HAP-1 (cell line): Measurements from ENCODE around the gene KCTD21.
A peak's percentile ranks its signal among the peaks of the same experiment; 100 is the strongest.
"Not testable (repeated sequence)": the region's sequence is repeated elsewhere in the genome, so short reads cannot be mapped to it uniquely, and the experiment has no call there.

Source experiments
- DNase-seq, 2 experiments: peaks; one replicate each; pipeline ENCODE4 v3.0.0-alpha.2; 2016 to 2020; ENCODE audit warnings: low spot score in 2 of 2
- H3K27me3 ChIP-seq: fragments of 250-450 bp; sonication (Bioruptor Pico); 2 replicates; pipeline ENCODE4 v1.5.1; 2020; ENCODE audit warnings: low read depth, mild to moderate bottlenecking, moderate library complexity
- H3K36me3 ChIP-seq: fragments of 250-450 bp; sonication (Bioruptor Pico); replicated peaks from 2 replicates; pipeline ENCODE4 v1.5.1; 2020; ENCODE audit warnings: mild to moderate bottlenecking
- H3K4me1 ChIP-seq: fragments of 250-450 bp; sonication (Bioruptor Pico); 2 replicates; pipeline ENCODE4 v1.5.1; 2020; ENCODE audit warnings: mild to moderate bottlenecking
- H3K4me3 ChIP-seq: fragments of 250-450 bp; sonication (Bioruptor Pico); 2 replicates; pipeline ENCODE4 v1.5.1; 2020; ENCODE audit warnings: mild to moderate bottlenecking, moderate library complexity
- H3K9me3 ChIP-seq: fragments of 250-450 bp; sonication (Bioruptor Pico); 2 replicates; pipeline ENCODE4 v1.5.1; 2020; ENCODE audit warnings: mild to moderate bottlenecking, moderate library complexity
- in situ Hi-C: fragments of 300-500 bp; cut with MboI; formaldehyde crosslinking; loops from 3 replicates; pipeline ENCODE4 v1.14.3; 2020; ENCODE audit warnings: low sequenced_read_pairs, inconsistent platforms, mixed read lengths

KCTD21 gene

GRCh38 chr11:78188286-78189173 lies at the start of gene KCTD21, which contains the start of gene USP35:
KCTD21 (minus strand) TSS chr11:78188626; CDS start chr11:78174554, 14,072 bp downstream.
USP35 (plus strand) TSS chr11:78188919; CDS start chr11:78196246, 7,327 bp downstream.
- peaks cover 4% of the 10 kb centered on the region for H3K4me1 ChIP-seq
- no peaks in the 10 kb centered on the region for H3K36me3 ChIP-seq
- peak within 1 kb of the TSS; percentile 82 for H3K4me3 ChIP-seq
- in situ Hi-C loops, result no loop called here
- no peaks in the 10 kb centered on the region for H3K27me3 ChIP-seq
- DNase-seq, result peak; percentile 91 to 98
- H3K9me3 ChIP-seq, result no peaks in the 10 kb centered on the region

GRCh38 chr11:78237293-78238046 lies 49.0 kb upstream of the KCTD21 start:
- Histone ChIP-seq H3K36me3 (no peaks in the 10 kb centered on the region), H3K4me1 (no peaks in the 10 kb centered on the region), H3K27me3 (no peaks in the 10 kb centered on the region), H3K4me3 (no peak overlapping the region), H3K9me3 (0 out of 2 replicates have a peak, but pooled peaks cover 2% of the 10 kb centered on the region)
- in situ Hi-C loops, result no loop called here
- DNase-seq, result no peak

- no peak for DNase-seq
- in situ Hi-C loops, result no loop called here
- H3K36me3 ChIP-seq, result no peaks in the 10 kb centered on the region
- no peaks in the 10 kb centered on the region for H3K9me3 ChIP-seq
- H3K27me3 ChIP-seq, result no peaks in the 10 kb centered on the region
- H3K4me3 ChIP-seq, result no peak overlapping the region
- H3K4me1 ChIP-seq, result no peaks in the 10 kb centered on the region
These were observed 45.6 kb upstream of the KCTD21 start for GRCh38 chr11:78234006-78234405.

GRCh38 chr11:78233046-78233445 lies 44.6 kb upstream of the KCTD21 start:
- H3K36me3 ChIP-seq, H3K9me3 ChIP-seq, DNase-seq, in situ Hi-C loops, H3K27me3 ChIP-seq, H3K4me1 ChIP-seq, H3K4me3 ChIP-seq: not testable (repeated sequence)

- in situ Hi-C loops, result no loop called here
- Histone ChIP-seq H3K27me3 (no peaks in the 10 kb centered on the region), H3K4me3 (no peak overlapping the region), H3K9me3 (no peaks in the 10 kb centered on the region), H3K36me3 (no peaks in the 10 kb centered on the region; the same call in 1 of the 2 replicates), H3K4me1 (no peaks in the 10 kb centered on the region)
- DNase-seq, result no peak
These were observed 43.6 kb upstream of the KCTD21 start for GRCh38 chr11:78231962-78232501.

- Histone ChIP-seq H3K9me3 (no peaks in the 10 kb centered on the region), H3K4me3 (no peak overlapping the region), H3K27me3 (no peaks in the 10 kb centered on the region), H3K4me1 (no peaks in the 10 kb centered on the region), H3K36me3 (peaks cover 5% of the 10 kb centered on the region; the same call in 1 of the 2 replicates)
- in situ Hi-C loops, result no loop called here
- DNase-seq, result no peak
These were observed 41.9 kb upstream of the KCTD21 start for GRCh38 chr11:78230161-78230877.

GRCh38 chr11:78229106-78229505 lies 40.7 kb upstream of the KCTD21 start:
- no peaks in the 10 kb centered on the region for H3K27me3 ChIP-seq
- no peak overlapping the region for H3K4me3 ChIP-seq
- H3K9me3 ChIP-seq, result no peaks in the 10 kb centered on the region
- H3K36me3 ChIP-seq, result peaks cover 13% of the 10 kb centered on the region; the same call in 1 of the 2 replicates
- in situ Hi-C loops, result loop anchor here (10.0 kb wide), 1 partner anchor 336 kb away; no protein-coding TSS in a partner anchor
- no peaks in the 10 kb centered on the region for H3K4me1 ChIP-seq
- no peak for DNase-seq

- H3K4me3 ChIP-seq, result no peak overlapping the region
- H3K9me3 ChIP-seq, result no peaks in the 10 kb centered on the region
- H3K4me1 ChIP-seq, result no peaks in the 10 kb centered on the region
- in situ Hi-C loops, result loop anchor here (10.0 kb wide), 1 partner anchor 336 kb away; no protein-coding TSS in a partner anchor
- H3K36me3 ChIP-seq, result peaks cover 16% of the 10 kb centered on the region; the same call in 1 of the 2 replicates
- peak; percentile 37 to 75 for DNase-seq
- no peaks in the 10 kb centered on the region for H3K27me3 ChIP-seq
These were observed 40.0 kb upstream of the KCTD21 start for GRCh38 chr11:78228467-78228866.

GRCh38 chr11:78227921-78228320 lies 39.5 kb upstream of the KCTD21 start:
- H3K4me3 ChIP-seq, result no peak overlapping the region
- in situ Hi-C loops, result loop anchor here (10.0 kb wide), 1 partner anchor 337 kb away; no protein-coding TSS in a partner anchor
- H3K4me1 ChIP-seq, result no peaks in the 10 kb centered on the region
- H3K27me3 ChIP-seq, result no peaks in the 10 kb centered on the region
- no peaks in the 10 kb centered on the region for H3K9me3 ChIP-seq
- DNase-seq, result no peak
- H3K36me3 ChIP-seq, result peaks cover 22% of the 10 kb centered on the region

- H3K4me1 ChIP-seq, result no peaks in the 10 kb centered on the region
- H3K36me3 ChIP-seq, result peaks cover 28% of the 10 kb centered on the region
- no peak overlapping the region for H3K4me3 ChIP-seq
- DNase-seq, result no peak
- no peaks in the 10 kb centered on the region for H3K9me3 ChIP-seq
- H3K27me3 ChIP-seq, result no peaks in the 10 kb centered on the region
- in situ Hi-C loops, result loop anchor here (10.0 kb wide), 1 partner anchor 338 kb away; no protein-coding TSS in a partner anchor
These were observed 38.6 kb upstream of the KCTD21 start for GRCh38 chr11:78226684-78227680.

GRCh38 chr11:78224906-78225420 lies 36.5 kb upstream of the KCTD21 start:
- no peaks in the 10 kb centered on the region for H3K27me3 ChIP-seq
- in situ Hi-C loops, result loop anchor here (10.0 kb wide), 1 partner anchor 340 kb away; no protein-coding TSS in a partner anchor
- no peaks in the 10 kb centered on the region for H3K9me3 ChIP-seq
- H3K4me1 ChIP-seq, result no peaks in the 10 kb centered on the region
- no peak overlapping the region for H3K4me3 ChIP-seq
- H3K36me3 ChIP-seq, result peaks cover 48% of the 10 kb centered on the region
- no peak for DNase-seq

GRCh38 chr11:78224506-78224905 lies 36.1 kb upstream of the KCTD21 start:
- in situ Hi-C loops, result loop anchor here (10.0 kb wide), 1 partner anchor 340 kb away; no protein-coding TSS in a partner anchor
- no peak overlapping the region for H3K4me3 ChIP-seq
- H3K9me3 ChIP-seq, result no peaks in the 10 kb centered on the region
- H3K36me3 ChIP-seq, result peaks cover 53% of the 10 kb centered on the region
- DNase-seq, result no peak
- no peaks in the 10 kb centered on the region for H3K4me1 ChIP-seq
- no peaks in the 10 kb centered on the region for H3K27me3 ChIP-seq
